HL-60 (cell line): ENCODE data around the gene SORBS2.

Experiments used
- DNase-seq, 2 experiments: peaks; one replicate each; pipeline ENCODE4 v3.0.0-alpha.2; 2010 to 2020; ENCODE audit warnings: low read depth in 1 of 2, low spot score in 1 of 2
- H3K27ac ChIP-seq: fragments of 250-450 bp; sonication (Bioruptor Pico); replicated peaks from 2 replicates; pipeline ENCODE4 v1.5.1; 2020; ENCODE audit warnings: mild to moderate bottlenecking, moderate library complexity
- H3K27me3 ChIP-seq: fragments of 250-450 bp; sonication (Bioruptor Pico); 2 replicates; pipeline ENCODE4 v1.5.1; 2021; ENCODE audit warnings: mild to moderate bottlenecking, moderate library complexity; ENCODE audit not compliant: insufficient read depth, poor library complexity, severe bottlenecking
- H3K4me3 ChIP-seq: replicated peaks from 2 replicates; pipeline ENCODE4 v1.5.1; 2011; ENCODE audit warnings: mild to moderate bottlenecking, control low read depth, low read length; ENCODE audit not compliant: insufficient read depth
- GABPA ChIP-seq: IDR thresholded peaks from 2 replicates; pipeline ENCODE4 v1.6.1; 2012; ENCODE audit warnings: low read depth
- POLR2AphosphoS5 ChIP-seq: IDR thresholded peaks from 2 replicates; pipeline ENCODE4 v1.6.1; 2012; ENCODE audit warnings: low read depth
- SPI1 ChIP-seq: IDR thresholded peaks from 2 replicates; pipeline ENCODE4 v1.6.1; 2012; ENCODE audit warnings: low read depth, mild to moderate bottlenecking, borderline replicate concordance
- TF ChIP-seq, protein P1 (sequence below): IDR thresholded peaks from one replicate; pipeline ENCODE4 v1.5.1; 2011; ENCODE audit warnings: low read length, control low read depth, inconsistent platforms; ENCODE audit not compliant: insufficient read depth
- TF ChIP-seq, protein P2 (sequence below): IDR thresholded peaks from 2 replicates; pipeline ENCODE4 v1.6.1; 2012; ENCODE audit warnings: low read depth; ENCODE audit not compliant: insufficient replicate concordance

SORBS2 gene

GRCh38 chr4:185735866-185736400 lies 76.1 kb downstream of the SORBS2 start:
- DNase-seq: no peak
- H3K27ac ChIP-seq: no peak overlapping the region

GRCh38 chr4:185734930-185735329 lies 77.1 kb downstream of the SORBS2 start:
- DNase-seq: no peak
- no peak overlapping the region for H3K4me3 ChIP-seq
- H3K27ac ChIP-seq: no peak overlapping the region
- TF ChIP-seq, protein P1, sequence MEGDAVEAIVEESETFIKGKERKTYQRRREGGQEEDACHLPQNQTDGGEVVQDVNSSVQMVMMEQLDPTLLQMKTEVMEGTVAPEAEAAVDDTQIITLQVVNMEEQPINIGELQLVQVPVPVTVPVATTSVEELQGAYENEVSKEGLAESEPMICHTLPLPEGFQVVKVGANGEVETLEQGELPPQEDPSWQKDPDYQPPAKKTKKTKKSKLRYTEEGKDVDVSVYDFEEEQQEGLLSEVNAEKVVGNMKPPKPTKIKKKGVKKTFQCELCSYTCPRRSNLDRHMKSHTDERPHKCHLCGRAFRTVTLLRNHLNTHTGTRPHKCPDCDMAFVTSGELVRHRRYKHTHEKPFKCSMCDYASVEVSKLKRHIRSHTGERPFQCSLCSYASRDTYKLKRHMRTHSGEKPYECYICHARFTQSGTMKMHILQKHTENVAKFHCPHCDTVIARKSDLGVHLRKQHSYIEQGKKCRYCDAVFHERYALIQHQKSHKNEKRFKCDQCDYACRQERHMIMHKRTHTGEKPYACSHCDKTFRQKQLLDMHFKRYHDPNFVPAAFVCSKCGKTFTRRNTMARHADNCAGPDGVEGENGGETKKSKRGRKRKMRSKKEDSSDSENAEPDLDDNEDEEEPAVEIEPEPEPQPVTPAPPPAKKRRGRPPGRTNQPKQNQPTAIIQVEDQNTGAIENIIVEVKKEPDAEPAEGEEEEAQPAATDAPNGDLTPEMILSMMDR: no peak
- TF ChIP-seq, protein P2, sequence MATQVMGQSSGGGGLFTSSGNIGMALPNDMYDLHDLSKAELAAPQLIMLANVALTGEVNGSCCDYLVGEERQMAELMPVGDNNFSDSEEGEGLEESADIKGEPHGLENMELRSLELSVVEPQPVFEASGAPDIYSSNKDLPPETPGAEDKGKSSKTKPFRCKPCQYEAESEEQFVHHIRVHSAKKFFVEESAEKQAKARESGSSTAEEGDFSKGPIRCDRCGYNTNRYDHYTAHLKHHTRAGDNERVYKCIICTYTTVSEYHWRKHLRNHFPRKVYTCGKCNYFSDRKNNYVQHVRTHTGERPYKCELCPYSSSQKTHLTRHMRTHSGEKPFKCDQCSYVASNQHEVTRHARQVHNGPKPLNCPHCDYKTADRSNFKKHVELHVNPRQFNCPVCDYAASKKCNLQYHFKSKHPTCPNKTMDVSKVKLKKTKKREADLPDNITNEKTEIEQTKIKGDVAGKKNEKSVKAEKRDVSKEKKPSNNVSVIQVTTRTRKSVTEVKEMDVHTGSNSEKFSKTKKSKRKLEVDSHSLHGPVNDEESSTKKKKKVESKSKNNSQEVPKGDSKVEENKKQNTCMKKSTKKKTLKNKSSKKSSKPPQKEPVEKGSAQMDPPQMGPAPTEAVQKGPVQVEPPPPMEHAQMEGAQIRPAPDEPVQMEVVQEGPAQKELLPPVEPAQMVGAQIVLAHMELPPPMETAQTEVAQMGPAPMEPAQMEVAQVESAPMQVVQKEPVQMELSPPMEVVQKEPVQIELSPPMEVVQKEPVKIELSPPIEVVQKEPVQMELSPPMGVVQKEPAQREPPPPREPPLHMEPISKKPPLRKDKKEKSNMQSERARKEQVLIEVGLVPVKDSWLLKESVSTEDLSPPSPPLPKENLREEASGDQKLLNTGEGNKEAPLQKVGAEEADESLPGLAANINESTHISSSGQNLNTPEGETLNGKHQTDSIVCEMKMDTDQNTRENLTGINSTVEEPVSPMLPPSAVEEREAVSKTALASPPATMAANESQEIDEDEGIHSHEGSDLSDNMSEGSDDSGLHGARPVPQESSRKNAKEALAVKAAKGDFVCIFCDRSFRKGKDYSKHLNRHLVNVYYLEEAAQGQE: no peak
- no peak for TF ChIP-seq POLR2AphosphoS5
- no peak for TF ChIP-seq GABPA
- no peak for TF ChIP-seq SPI1
- H3K27me3 ChIP-seq: no peaks in the 10 kb centered on the region

More at GRCh38 chr4:185735866-185736400, 76.1 kb downstream of the SORBS2 start:
- Histone ChIP-seq H3K4me3 (no peak overlapping the region), H3K27me3 (no peaks in the 10 kb centered on the region)
- TF ChIP-seq GABPA: no peak
- TF ChIP-seq, protein P2: no peak
- TF ChIP-seq, protein P1: no peak

DNA sequence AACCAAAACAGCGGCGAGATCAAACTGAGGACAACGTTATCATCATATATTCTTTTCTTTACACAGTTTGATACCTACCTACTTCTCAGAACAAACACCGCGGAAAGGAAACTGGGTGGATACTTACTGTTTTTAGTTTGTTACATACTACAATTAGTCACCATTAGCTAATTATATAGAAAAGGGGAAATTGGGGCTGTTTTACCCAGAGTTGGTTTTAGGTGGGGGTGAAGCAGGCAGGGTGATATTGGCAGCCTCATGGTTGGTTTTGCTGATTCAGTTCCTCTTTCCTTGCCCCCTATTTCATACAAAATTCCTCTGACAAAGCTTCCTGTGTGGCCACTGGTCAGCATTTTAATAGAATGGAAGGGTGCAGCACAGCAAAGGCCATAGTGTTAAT lies 77.8 kb downstream of the SORBS2 start:
- H3K4me3 ChIP-seq: no peak overlapping the region
- TF ChIP-seq, protein P1: no peak
- TF ChIP-seq, protein P2: no peak
- TF ChIP-seq POLR2AphosphoS5: no peak
- TF ChIP-seq GABPA: no peak
- peak; percentile 81 for TF ChIP-seq SPI1
- peak; percentile 31 to 47 for DNase-seq
- H3K27ac ChIP-seq: no peak overlapping the region
- H3K27me3 ChIP-seq: no peaks in the 10 kb centered on the region
